Mucosa of rectum (tissue), 2 donors: Measurements from ENCODE around the gene SLC7A8.

Experiments
- H3K27ac ChIP-seq, 2 donors: one replicate each; pipeline ENCODE4 v1.7.0; 2013; ENCODE audit warnings: inconsistent platforms in 2 of 2, low read depth in 2 of 2, low read length in 2 of 2
- H3K27me3 ChIP-seq, 2 donors: one replicate each; pipeline ENCODE4 v1.7.0; 2013; ENCODE audit warnings: low read length in 2 of 2; ENCODE audit not compliant: control insufficient read depth in 2 of 2, insufficient read depth in 2 of 2
- H3K36me3 ChIP-seq, 2 donors: one replicate each; pipeline ENCODE4 v1.7.0; 2013; ENCODE audit warnings: low read length in 2 of 2; ENCODE audit not compliant: control insufficient read depth in 2 of 2, insufficient read depth in 2 of 2
- H3K4me1 ChIP-seq, 2 donors: one replicate each; pipeline ENCODE4 v1.7.0; 2013; ENCODE audit warnings: low read length in 2 of 2, mild to moderate bottlenecking in 1 of 2; ENCODE audit not compliant: control insufficient read depth in 2 of 2, insufficient read depth in 2 of 2
- H3K4me3 ChIP-seq, 2 donors: one replicate each; pipeline ENCODE4 v1.7.0; 2013; ENCODE audit warnings: low read length in 2 of 2
- H3K9ac ChIP-seq, 2 donors: one replicate each; pipeline ENCODE4 v1.7.0; 2013; ENCODE audit warnings: low read length in 2 of 2, low read depth in 1 of 2, mild to moderate bottlenecking in 1 of 2
- H3K9me3 ChIP-seq, 2 donors: one replicate each; pipeline ENCODE4 v1.7.0; 2013; ENCODE audit warnings: low read length in 2 of 2; ENCODE audit not compliant: control insufficient read depth in 2 of 2
- donor health status: healthy.
- donor health status: Normal muscosa, but diverticular disease.

Gene SLC7A8

DNA sequence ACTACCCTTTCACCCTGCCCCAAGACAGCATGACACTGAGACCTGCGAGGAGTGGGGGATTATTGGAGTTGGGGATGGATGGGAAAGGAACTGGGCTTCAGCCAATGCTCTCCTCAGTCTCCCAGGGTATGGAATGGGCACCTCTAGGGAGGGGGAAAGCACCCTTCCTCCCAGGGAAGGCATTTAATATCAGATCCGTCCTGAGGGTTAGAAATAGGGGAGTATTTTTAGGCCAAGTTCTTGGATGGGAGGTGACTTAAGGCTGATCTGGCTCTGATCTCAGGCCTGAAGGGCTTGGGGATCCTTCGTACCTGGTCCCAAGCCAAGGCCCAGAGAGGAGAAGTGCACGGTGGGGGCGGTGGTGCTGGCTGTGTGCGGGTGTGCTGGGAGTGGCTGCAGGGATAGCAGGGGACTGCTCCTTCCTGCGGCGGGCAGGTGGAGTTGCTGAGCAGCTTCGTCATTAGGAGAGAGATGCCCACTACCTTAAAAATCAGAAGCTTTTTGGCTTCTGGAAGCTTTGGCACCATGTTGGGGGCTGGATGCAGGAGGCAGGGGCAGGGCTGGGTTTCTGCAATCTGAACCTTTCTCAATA, 57.4 kb downstream of the SLC7A8 start:
- Histone ChIP-seq H3K4me1 (peaks cover 0 to 4% of the 10 kb centered on the region in 2 donors), H3K36me3 (peaks cover 2 to 8% of the 10 kb centered on the region in 2 donors), H3K27ac (no peak overlapping the region), H3K27me3 (no peaks in the 10 kb centered on the region), H3K4me3 (no peak overlapping the region), H3K9me3 (no peaks in the 10 kb centered on the region), H3K9ac (no peak overlapping the region)

DNA sequence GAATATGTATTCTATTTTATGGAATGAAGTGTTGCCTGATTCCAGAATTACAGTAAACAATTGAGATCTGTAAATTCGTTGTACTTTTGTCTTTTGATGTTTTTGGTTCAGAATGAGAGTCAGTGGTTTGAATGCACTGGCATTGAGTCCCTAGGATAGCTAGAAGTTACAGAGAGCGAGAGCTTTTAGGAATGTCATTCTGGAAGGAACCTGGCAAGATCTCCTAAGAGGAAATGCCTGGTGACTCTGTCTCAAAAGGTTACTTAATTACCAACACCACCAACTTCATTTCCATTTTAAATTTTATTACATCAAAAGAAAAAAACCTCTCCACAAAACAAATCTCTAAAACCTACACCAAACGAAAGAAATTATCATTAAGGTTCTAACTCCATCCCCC, 58.4 kb downstream of the SLC7A8 start:
- Histone ChIP-seq H3K4me1 (peaks cover 0 to 4% of the 10 kb centered on the region in 2 donors), H3K27me3 (no peaks in the 10 kb centered on the region), H3K4me3 (no peak overlapping the region), H3K9me3 (no peaks in the 10 kb centered on the region), H3K36me3 (peaks cover 2 to 8% of the 10 kb centered on the region in 2 donors), H3K9ac (no peak overlapping the region), H3K27ac (no peak overlapping the region)

DNA sequence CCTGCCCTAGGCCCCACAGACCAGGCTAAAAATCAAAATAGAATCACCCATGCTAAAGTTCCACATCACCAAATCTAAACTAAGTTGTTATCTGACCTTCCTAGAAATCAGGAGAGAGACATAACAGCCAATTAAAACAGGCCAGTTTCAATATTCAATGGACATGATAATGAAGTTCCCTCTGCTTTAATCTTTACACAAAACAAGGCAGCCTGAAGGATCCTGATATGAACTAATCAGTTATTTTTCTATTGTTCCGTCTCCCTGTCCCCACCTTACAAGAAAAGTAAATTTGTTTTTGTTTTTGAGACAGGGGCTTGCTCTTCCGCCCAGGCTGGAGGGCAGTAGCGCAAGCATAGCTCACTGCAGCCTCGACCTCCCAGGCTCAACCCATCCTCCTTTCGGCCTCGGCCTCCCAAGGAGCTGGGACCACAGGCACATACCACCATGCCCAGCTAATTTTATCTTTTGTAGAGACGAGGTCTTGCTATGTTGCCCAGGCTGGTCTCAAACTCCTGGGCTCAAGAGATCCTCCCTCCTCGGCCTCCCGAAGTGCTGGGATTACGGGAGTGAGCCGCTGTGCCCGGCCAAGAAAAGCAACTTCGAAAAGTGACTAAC, 59.0 kb downstream of the SLC7A8 start:
- H3K27me3 ChIP-seq = no peaks in the 10 kb centered on the region
- no peak overlapping the region for H3K4me3 ChIP-seq
- peaks cover 2 to 8% of the 10 kb centered on the region in 2 donors for H3K36me3 ChIP-seq
- no peak overlapping the region for H3K27ac ChIP-seq
- no peaks in the 10 kb centered on the region for H3K9me3 ChIP-seq
- H3K4me1 ChIP-seq = peaks cover 4 to 5% of the 10 kb centered on the region in 2 donors
- no peak overlapping the region for H3K9ac ChIP-seq

DNA sequence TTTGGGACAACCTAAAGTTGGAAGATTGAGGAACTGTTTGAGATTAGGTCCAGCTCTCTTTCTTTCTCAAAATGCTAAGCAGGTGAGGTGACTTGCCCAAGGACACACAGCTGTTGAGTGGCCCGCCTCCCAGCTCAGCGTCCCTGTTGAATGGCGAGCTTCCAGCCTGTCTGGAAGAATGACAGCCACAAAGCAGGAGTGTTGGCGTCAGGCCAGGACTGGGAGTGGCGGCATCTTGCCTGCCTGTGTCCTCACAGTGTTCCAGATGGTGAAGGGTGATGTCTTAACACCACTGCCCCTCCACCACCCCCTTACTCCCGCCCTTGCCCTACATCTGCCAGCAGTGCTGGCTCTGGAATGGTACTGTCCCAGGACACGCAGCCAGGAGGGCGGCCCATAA, 60.0 kb downstream of the SLC7A8 start:
- H3K36me3 ChIP-seq = peaks cover 2 to 6% of the 10 kb centered on the region in 2 donors
- peaks cover 4 to 6% of the 10 kb centered on the region in 2 donors for H3K4me1 ChIP-seq
- H3K9me3 ChIP-seq = no peaks in the 10 kb centered on the region
- no peaks in the 10 kb centered on the region for H3K27me3 ChIP-seq
- H3K27ac ChIP-seq = no peak overlapping the region
- no peak overlapping the region for H3K9ac ChIP-seq
- no peak overlapping the region for H3K4me3 ChIP-seq

DNA sequence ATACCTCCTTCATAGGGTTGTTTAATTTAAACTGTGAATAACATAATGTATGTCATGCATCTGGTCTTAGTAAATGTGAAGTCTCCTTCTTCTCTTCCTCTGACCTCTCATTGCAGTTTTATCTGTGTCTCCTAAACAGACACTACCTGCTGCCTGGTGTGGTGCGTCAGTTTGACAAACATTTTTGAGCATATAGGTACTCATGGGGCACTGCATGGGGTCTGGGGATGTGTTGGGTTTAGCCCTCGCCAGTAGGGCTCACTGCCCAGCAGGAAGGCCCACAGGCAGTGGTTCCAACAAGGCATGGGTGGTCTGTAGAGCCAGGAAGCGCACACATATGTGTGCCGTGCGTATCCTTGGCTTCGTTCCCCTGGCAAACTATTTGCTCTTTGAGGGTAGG, 61.4 kb downstream of the SLC7A8 start:
- Histone ChIP-seq H3K36me3 (peaks cover 0 to 2% of the 10 kb centered on the region in 2 donors), H3K27ac (no peak overlapping the region), H3K4me3 (no peak overlapping the region), H3K27me3 (no peaks in the 10 kb centered on the region), H3K9me3 (no peaks in the 10 kb centered on the region), H3K9ac (no peak overlapping the region), H3K4me1 (peaks cover 4 to 6% of the 10 kb centered on the region in 2 donors)

DNA sequence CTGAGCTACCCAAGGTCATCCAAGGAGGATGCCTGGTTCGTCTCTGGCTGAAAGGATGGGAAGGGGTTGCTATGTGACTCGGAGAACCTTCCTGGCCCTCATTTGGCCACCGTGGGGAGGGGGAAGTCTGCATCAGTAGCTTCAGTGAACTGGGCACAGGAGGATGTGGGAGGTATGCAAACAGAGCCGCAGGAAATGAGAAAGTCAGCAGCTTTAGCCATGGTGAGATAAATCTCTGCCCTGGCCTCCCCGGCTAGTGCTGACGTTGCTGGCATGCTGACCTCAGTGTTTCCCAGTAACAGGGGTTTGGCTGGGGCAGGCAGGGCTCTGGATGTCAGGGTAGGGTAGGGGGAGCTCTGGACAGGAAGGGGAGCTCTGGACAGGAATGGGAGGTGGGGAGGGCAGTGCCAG, 62.1 kb downstream of the SLC7A8 start:
- H3K4me3 ChIP-seq = peak overlapping the region in 1 of 2 donors; percentile 10
- H3K9ac ChIP-seq = no peak overlapping the region
- no peaks in the 10 kb centered on the region for H3K27me3 ChIP-seq
- no peak overlapping the region for H3K27ac ChIP-seq
- H3K9me3 ChIP-seq = no peaks in the 10 kb centered on the region
- H3K4me1 ChIP-seq = peaks cover 4 to 6% of the 10 kb centered on the region in 2 donors
- no peaks in the 10 kb centered on the region for H3K36me3 ChIP-seq

DNA sequence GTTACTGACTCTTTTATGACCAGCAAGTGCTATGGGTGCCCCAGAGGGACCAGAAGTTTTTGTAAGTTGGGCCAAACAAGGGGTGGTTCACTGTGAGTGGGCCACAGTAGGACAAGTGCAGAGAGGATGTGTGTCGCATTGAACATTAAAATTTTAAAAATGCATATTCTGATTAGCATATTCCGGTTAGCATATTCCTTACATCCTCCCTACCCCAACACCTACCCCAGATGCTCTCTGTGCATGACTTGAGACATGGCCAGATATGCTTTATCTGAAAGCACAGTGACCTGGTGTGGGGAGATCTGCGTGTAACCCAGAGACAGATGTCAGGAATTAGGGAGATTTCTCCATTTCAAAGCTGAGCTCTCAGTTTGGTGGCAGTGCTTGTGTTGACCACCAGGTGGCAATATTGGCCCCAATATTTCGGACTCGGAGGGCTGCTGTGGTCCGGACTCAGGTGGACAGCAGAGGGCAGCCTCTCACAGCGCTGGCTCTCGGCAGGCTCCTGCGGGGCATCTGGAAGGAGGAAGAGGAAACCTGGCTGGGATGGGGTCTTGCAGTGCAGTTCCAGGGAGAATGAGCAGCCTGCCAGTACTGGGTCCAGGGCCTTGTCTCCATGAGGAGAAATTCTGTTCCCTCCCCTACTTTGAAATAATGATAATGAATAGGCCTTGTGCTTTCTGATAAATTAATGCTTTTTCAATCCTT, 62.8 kb downstream of the SLC7A8 start:
- no peak overlapping the region for H3K4me3 ChIP-seq
- H3K9ac ChIP-seq = no peak overlapping the region
- H3K36me3 ChIP-seq = no peaks in the 10 kb centered on the region
- peaks cover 4 to 6% of the 10 kb centered on the region in 2 donors for H3K4me1 ChIP-seq
- no peaks in the 10 kb centered on the region for H3K27me3 ChIP-seq
- H3K9me3 ChIP-seq = no peaks in the 10 kb centered on the region
- peak overlapping the region in 1 of 2 donors; percentile 58 for H3K27ac ChIP-seq

DNA sequence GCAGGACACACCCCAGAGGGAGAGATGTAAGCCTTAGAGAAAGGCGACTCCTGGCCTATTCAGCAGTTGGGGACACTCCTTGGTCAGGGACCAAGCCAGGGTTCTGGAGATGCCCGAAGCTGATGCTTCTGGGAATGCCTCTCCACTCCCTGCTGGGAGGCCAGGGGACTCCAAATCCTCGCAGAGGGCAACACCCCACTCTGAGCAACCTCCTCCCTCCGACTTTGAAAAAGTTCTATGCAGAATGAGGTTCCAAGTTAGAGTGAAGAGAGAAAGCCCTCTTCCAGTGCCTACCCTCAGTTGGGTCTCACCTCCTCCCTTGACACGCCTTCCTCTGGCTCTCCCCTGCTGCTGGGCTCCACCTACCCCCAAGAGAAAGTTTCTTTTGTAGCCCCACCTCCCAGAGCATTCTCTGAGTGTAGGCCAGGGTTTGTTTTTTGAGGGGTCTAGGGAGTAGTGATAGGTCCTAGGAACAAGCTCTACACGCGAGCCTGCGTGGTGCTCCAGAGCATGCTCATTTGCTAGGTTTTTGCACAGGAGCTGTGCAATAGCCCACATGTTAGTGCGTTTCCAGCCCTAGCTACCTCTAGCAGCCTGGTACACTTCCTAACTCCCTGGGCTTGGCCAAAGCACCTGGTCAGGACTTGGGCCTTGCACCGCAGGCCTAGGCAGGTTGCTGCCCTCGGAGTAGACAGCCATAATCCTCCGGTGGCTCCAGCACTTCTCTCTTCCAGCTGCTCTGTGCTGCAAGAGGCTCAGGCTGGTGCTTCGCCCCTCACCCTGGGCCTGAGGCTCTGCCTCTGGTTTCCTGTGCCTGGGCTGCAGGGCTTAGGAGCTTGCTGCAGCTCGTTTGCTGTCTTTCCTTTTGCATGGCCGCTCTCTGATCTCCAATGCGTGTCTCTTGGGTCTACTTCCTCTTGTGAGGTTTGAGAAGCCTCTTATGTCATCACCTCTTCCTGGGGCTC, 63.8 kb downstream of the SLC7A8 start:
- Histone ChIP-seq H3K4me1 (peaks cover 4 to 6% of the 10 kb centered on the region in 2 donors), H3K9me3 (no peaks in the 10 kb centered on the region), H3K9ac (peak overlapping the region in 1 of 2 donors; percentile 14), H3K27ac (peak overlapping the region; percentile 15 to 58), H3K36me3 (no peaks in the 10 kb centered on the region), H3K27me3 (peaks cover 0 to 4% of the 10 kb centered on the region in 2 donors), H3K4me3 (peak overlapping the region in 1 of 2 donors; percentile 42)

DNA sequence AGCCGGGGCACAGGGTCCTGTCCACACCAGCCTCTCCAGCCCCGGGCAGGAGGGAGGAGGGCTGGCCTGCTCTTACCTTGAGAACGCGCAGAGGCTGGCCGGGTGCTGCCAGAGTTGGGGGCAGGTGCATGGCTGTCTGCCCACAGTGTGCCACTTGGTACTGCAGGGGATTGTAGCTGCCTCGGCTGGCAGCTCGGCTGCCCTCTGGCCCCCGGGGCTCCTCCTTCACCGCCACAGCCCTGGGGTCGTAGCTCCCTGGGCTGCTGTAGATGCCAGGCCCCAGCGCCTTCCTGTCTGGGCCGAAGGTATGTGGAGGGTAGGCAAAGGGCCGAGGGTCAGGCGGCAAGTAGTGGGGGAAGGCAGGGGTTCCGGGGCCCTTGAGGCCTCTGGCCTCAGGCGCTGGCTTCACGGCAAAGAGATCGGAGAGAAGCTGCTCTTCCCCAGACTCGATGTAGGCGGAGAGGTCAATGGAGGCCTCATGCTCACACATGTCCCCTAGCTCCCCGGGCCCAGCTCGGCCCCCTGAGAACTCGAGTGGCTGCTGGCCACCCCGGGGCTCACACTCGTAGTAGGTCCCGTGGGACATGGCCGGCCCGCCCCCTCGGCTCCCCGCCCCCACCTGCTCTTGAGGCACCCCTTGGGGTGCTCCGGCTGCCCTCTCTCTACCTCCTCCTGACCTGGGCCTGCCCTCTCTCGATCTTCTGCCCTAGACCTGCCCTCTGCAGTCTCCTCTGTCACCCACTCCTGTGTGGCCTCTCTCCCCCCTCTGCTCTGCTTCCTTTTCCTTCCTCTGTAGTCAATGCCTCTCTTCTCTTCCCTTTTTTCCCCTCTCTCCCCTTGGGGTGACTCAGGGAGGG, 64.7 kb downstream of the SLC7A8 start, which contains the start of gene CEBPE:
Gene CEBPE, minus strand, starts transcription at position 750 of the 857 bp plus-strand sequence. Its CDS starts 164 bp downstream, at position 586.
- H3K9ac ChIP-seq = peak within 1 kb of the TSS in 1 of 2 donors; percentile 14
- peaks cover 0 to 4% of the 10 kb centered on the region in 2 donors for H3K27me3 ChIP-seq
- H3K4me1 ChIP-seq = peaks cover 4 to 6% of the 10 kb centered on the region in 2 donors
- H3K4me3 ChIP-seq = peak within 1 kb of the TSS in 1 of 2 donors; percentile 42
- H3K9me3 ChIP-seq = no peaks in the 10 kb centered on the region
- no peaks in the 10 kb centered on the region for H3K36me3 ChIP-seq
- peak within 1 kb of the TSS; percentile 15 to 58 for H3K27ac ChIP-seq
